NCI-H82 treated with DMSO at 0.1 percent for 48 hours (cell line): ENCODE measurements around the gene TSPEAR.

Experiments used
- DNase-seq: peaks from one replicate; lab custom pipeline; 2025; ENCODE audit not compliant: unreplicated experiment; lab: John Stamatoyannopoulos, UW

The TSPEAR gene

DNA sequence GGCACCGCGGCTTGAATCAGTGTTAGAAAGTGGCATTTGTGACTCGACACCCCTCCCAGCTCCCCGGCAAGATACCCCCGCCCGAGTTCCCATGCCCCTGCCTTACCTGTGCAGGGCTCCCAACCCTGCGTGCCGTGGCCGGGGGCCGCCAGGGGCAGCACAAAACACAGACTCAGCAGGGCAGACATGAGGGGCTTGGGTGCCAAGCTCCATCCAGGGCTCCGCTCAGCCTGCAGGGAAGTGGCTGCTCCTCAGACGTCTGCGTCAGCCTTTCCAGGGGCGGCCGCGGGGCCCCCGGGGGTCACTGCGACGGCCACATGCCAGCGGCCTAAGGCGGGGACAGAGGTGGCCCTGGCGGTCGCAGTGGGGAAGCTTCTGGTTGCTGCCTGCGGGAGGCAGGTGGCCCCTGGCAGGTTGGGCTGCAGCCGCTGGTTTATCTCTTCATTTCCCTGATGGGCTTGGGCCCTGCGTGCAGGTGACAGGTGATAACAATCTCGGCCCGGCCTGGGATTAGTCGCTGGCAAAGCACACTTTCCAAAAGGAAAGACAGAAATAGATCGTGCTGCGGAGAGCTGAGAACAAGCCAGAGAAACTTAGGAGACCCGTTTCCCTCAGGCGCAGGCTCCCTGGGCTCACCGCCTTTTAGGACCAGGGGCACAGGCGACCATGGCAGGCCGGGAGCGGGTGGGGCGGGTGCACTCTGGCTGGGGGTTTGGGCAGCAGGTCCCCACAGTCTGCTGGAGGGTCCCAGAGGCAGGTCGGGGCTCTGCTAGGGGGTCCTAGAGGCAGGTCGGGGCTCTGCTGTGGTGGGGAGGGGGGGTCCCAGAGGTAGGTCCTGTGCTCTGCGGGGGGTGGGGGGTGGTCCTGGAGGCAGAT lies at the start of gene TSPEAR:
Gene TSPEAR, minus strand, starts transcription at position 246 of the 876 bp plus-strand sequence. Its CDS starts 58 bp downstream, at position 188.
- no peak for DNase-seq

DNA sequence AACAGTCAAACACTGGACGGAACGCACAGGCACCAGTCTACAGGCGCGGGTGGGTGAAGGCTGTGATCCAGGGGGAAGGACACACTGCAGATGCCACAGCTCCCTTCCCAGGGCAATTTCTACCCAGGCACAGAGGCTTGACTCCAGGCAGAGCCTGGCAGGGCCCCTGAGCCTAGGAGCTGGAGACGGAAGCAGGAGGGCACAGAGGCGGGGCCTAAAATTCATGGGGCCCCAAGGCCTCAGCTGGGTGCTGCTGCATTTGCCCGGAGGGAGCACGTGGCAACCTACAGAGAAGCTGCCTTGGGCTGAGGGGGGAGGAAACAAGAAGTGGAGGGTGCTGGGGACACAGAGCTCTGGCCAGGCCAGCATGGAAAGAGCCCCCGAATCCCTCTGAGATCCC lies 49.0 kb upstream of the TSPEAR start:
- DNase-seq = no peak

DNA sequence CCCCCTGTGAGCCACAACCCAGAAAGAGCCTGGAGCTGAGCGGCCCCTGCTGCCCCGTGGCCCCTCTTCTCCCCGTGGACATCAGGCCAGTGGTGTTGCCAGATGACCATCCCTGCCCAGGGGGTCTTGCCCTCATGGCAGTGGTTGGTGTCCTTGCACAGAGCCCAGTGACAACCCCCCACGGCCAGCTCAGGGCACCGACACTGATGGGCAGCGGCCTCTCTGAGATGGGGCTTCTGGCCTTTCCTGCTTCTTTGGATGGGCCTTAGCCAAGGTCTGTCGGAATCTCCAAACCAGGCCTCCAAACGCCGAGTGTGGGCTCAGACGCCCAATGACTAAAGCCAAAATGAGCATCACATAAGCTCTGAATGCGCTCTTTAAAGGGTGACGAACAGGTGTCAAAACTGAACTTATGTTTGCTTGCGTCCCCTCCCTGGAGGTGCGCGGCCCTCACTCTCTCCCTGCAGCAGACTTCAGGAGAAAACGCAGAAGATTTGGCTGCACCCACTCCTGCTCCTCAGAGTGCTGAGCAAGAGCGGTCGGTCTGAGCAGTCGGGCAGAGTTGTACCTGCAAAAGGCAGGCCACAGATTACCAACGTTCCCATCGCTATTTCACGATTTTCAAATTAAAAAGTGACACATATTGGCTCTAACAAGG lies 48.4 kb upstream of the TSPEAR start:
- no peak for DNase-seq

DNA sequence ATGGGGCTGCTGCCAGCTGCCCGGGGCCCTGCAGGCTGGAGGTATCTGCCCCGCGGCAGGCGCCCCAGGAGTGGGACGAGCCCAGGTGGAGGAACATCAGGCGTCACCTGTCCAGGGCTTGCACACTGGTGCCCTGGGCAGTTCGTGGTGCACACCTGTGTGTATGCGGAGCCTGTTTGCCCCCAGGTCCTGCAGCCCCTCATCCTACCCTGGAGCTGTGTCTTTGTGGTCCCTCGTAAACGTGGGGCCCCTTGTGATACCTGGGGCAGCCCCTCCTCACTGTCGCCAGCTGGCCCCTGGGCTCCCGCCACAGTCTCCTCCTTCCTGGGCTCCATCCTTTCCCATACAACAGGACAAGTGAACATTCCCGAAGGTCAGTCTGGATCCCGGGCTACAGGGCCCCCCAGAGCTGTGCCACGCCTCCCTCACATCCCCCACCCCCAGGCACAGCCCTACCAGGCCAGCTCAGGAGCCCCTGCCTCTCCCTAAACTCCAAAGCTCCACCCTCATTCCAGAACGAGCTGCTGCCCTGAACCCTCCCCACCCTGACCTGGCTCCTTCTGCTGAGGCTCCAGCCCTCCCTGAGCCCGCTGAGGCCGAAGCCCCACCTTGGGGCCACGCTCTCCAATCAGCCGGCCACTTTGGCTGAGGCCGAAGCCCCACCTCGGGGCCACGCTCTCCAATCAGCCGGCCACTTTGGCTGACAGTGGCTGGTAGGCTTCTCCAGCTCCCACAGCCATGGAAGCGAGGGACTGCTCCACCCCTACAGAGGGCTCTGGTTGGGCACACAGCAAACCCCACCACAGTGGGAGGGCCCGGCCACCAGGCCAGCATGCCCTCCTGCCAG lies 47.6 kb upstream of the TSPEAR start:
- no peak for DNase-seq

DNA sequence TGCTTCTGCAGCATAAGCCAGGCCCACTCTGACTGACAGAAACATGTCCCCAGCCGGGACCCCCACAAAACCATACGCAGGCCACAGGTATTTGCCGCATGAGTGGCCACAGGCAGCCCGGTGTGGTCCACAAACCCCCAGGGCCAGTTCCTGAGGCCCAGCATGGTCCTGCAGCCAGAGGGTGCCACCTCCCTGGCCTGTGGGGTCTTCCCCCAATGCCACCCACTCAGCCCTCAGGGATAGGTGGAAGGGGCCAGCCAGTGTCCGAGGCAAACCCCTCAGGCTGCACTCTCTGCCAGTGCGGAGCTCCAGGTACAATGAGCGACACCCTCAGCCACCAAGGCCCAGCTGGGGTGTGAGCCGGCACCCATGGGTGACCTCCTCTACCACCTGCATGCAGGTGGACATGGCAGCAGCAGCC lies 46.8 kb upstream of the TSPEAR start:
- DNase-seq = no peak

DNA sequence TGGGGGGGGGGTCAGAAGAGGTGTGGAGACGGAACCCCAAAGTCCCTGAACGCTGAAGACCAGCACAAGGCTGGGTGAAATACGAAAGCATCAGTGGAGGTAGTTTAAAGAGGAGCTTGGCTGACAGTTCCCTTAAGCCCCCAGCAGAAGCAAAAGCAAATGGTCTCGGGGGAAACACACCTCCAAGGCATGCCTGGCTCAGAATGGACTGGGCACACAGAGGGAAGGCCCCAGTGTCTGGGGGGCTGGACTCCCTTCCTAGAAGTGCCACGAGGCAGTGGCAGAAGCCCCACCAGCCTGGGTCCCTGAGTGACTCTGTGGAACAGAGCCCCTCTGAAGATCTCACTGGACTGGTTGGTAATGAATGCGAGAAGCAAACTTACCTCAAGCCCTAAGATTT lies 46.4 kb upstream of the TSPEAR start:
- no peak for DNase-seq

DNA sequence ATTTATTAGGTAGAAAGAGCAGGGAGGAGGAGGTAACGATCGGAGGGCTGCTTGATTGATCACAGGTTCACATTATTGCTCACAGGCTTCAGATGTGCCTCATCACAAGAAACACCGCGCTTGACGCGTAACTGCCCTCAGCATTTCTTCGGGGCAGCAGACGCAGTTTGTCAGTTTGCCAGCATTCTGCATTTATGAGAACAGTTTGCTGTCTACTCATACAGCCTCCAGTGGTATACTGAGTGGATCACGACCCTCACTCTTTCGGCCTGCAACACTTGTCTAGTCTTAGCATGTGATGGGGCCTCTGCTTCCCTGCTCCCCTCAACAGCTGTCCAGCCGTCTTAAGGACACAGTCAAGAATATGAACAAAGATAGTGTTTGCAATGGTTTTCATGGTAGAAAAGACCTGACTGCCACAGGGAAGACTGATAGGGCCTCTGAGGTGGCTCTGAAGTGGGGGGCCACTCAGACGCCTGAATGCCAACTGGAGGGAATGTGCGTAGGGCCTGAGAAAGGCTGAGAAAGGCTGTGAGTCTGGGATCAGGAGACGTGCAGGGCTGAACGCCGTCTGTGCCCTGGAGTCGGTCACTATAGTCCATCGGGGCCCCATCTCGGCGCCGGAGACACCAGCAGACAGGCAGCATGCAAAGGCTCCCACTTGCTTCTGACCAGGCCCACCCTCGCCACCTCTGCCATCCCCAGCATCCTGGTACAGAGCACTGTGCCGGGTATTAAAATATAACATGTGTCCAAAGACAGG lies 45.2 kb upstream of the TSPEAR start:
- DNase-seq = no peak

- DNase-seq = no peak
Observed at GRCh38 chr21:44755227-44755626, 43.9 kb upstream of the TSPEAR start.

DNA sequence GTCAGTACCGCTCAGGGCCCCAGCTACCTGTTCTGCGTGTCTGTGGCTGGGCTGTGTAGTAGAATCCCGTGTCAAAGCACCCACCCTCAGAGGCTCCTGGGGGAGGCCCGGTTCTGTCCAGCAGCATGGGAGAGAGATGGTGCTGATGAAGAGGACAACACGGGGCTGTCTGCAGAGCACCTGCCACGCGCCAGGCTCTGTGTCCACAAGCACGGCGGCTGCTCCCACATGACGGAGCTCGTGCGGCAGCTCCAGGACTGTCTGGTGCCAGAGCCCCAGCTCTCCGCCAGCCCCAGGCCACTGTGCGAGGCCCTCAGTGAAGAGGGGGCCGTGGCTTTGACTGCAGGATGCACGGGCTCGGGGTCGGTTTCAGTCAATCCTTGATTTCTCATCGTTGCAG lies 42.0 kb upstream of the TSPEAR start:
- DNase-seq = no peak

DNA sequence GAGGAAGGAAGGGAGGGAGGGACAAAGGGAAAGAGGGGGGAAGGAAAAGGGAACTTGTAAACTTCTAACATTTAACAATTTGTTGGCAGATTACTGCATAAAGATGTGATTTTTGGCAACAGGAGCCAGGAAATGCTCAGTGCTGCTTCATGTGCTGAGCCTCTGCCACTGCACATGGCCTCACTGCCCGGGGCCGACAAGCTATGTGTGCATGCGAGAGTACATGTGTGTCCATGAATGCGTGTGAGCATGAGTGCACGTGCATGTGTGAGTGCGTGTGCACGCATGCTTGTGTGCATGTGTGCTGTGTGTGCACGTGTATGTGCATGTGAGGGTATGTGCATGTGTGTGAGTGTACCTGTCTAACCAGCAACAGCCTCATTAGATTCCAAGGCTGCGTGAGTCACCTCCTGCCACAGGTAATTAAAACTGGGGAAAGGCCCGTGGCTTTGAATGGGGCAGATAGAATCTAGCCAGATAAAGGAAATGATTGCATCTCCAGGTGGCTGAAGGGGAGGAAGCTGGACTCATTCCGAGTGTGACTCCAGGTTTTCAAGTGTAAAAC lies 41.4 kb upstream of the TSPEAR start:
- DNase-seq = no peak

DNA sequence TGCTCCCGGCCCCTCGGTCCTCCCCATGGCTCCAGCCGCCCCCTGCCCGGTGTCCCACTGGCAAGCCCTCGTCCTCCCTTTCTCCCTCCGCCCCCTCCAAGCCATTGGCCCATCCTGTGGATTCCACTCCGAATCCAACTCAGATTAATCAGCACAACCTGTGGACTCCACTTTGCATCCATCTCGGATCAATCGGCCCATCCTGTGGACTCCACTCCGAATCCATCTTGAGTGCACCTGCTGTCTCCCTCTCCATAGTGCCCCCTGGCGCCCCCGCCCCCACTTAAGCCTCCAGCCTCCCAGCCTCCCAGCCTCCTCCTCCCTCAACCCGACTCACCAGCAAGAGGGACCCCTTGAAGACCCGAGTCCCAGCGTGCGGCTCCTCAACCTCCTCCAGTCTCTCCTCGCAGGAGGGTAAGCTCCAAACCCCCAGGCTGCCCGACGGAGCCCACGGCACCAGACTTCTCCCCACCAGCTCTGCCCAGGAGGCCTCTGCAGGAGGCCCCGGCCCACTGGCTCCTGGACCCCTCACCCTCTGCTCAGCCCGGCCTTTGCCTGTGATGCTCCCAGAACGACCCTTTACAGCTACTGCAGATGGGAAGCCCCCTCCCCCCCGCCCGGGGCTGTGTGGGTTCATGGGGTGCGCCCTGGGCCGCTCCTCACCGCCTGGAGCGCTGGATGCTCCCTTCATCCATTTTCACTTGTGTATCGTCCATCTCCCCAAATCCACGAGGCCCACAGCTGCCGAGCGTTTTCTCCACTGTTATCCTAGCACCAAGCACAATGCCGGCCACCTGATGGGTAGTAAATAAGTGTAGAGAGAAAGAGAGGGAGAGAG lies 40.6 kb upstream of the TSPEAR start:
- DNase-seq = no peak

DNA sequence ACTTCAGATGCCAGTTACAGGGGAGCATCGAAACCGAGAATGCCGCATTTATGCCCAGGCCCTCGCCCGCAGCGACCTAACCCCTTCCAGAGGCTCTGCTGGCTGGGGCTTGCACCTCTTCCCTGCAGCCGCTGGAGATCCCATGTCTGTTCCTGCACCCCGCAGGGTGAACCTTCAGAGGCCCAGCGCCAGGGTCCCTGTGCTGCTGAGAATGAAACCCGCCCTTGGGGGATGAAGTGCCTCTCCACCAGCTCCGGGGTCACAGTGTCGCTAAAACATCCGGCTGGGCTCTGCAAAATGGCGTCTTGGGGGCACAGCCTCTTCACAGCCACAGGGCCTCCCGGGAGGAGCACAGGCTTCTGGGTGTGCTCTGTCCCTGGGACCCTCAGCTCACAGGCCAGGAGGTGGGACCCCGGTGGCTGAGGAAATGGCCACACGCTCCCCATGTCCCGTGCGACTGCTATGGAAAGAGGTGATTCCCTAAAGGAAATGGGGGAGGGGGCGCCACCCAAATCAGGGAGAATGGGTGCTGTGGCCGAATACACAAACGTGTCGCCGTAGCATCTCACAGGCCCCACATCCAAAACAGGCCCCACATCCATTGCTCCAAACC lies 39.9 kb upstream of the TSPEAR start:
- no peak for DNase-seq

GRCh38 chr21:44750675-44751025 lies 39.3 kb upstream of the TSPEAR start:
- DNase-seq = no peak

GRCh38 chr21:44749759-44750674 lies 38.6 kb upstream of the TSPEAR start:
- DNase-seq = no peak

- DNase-seq = no peak
Observed at GRCh38 chr21:44749116-44749758, 37.9 kb upstream of the TSPEAR start.

- DNase-seq = no peak
Observed at GRCh38 chr21:44748621-44749020, 37.2 kb upstream of the TSPEAR start.

GRCh38 chr21:44742418-44743153 lies 31.2 kb upstream of the TSPEAR start:
- peak; percentile 80 for DNase-seq
